Liver (tissue), 9 donors: ENCODE results near the gene PTPRN2. TPM values are rescaled to one million over a fixed set of nuclear protein-coding genes. Genes with fewer than 3 reads are reported as not detected.

ENCODE experiments used
- DNase-seq: peaks from one replicate; pipeline ENCODE4 v3.0.0-alpha.2; 2017; ENCODE audit warnings: low spot score
- H3K27ac ChIP-seq, 2 donors: one replicate each; pipeline ENCODE4 v1.7.0; 2013; ENCODE audit warnings: inconsistent platforms in 2 of 2, low read length in 2 of 2, control low read depth in 1 of 2, low read depth in 1 of 2, mild to moderate bottlenecking in 1 of 2
- H3K27me3 ChIP-seq, 4 donors: one replicate each; pipeline versions ENCODE4 v1.6.1 to v1.7.0; 2013; ENCODE audit warnings: low read length in 3 of 4, inconsistent platforms in 1 of 4, mild to moderate bottlenecking in 1 of 4, moderate library complexity in 1 of 4; ENCODE audit not compliant: control insufficient read depth in 4 of 4, insufficient read depth in 4 of 4
- H3K36me3 ChIP-seq, 4 donors: one replicate each; pipeline versions ENCODE4 v1.6.1 to v1.7.0; 2013; ENCODE audit warnings: low read length in 3 of 4, mild to moderate bottlenecking in 3 of 4, low read depth in 1 of 4, moderate library complexity in 1 of 4; ENCODE audit not compliant: control insufficient read depth in 4 of 4, insufficient read depth in 3 of 4
- H3K4me1 ChIP-seq, 4 donors: one replicate each; pipeline versions ENCODE4 v1.6.1 to v1.7.0; 2013; ENCODE audit warnings: low read length in 3 of 4, mild to moderate bottlenecking in 3 of 4, moderate library complexity in 1 of 4; ENCODE audit not compliant: control insufficient read depth in 4 of 4, insufficient read depth in 4 of 4
- H3K4me3 ChIP-seq, 3 donors: one replicate each; pipeline versions ENCODE4 v1.6.1 to v1.7.0; 2013; ENCODE audit warnings: low read length in 3 of 3, control low read depth in 1 of 3, low read depth in 1 of 3, mild to moderate bottlenecking in 1 of 3
- H3K9ac ChIP-seq, 2 donors: one replicate each; pipeline ENCODE4 v1.7.0; 2013; ENCODE audit warnings: low read length in 2 of 2, mild to moderate bottlenecking in 2 of 2, moderate library complexity in 2 of 2, control low read depth in 1 of 2, low read depth in 1 of 2
- H3K9me3 ChIP-seq, 4 donors: one replicate each; pipeline versions ENCODE4 v1.6.1 to v1.7.0; 2013; ENCODE audit warnings: low read length in 3 of 4; ENCODE audit not compliant: control insufficient read depth in 4 of 4
- EGR1 ChIP-seq, 2 donors: IDR thresholded peaks; 2 replicates each; pipeline ENCODE4 v1.6.1; 2016 to 2018; ENCODE audit warnings: antibody characterized with exemption in 2 of 2, low read depth in 2 of 2
- FOXA1 ChIP-seq: IDR thresholded peaks from 2 replicates; pipeline ENCODE4 v1.6.1; 2016; ENCODE audit warnings: antibody characterized with exemption
- FOXA2 ChIP-seq: IDR thresholded peaks from 2 replicates; pipeline ENCODE4 v1.6.1; 2016; ENCODE audit warnings: antibody characterized with exemption
- GABPA ChIP-seq, 2 donors: IDR thresholded peaks in 1 of 2; conservative IDR thresholded peaks in 1 of 2; 2 replicates each; pipeline ENCODE4 v1.6.1; 2016; ENCODE audit warnings: antibody characterized with exemption in 2 of 2, mild to moderate bottlenecking in 1 of 2, moderate library complexity in 1 of 2
- HNF4A ChIP-seq, 2 donors: conservative IDR thresholded peaks; 2 replicates each; pipeline ENCODE4 v1.6.1; 2016; ENCODE audit warnings: antibody characterized with exemption in 2 of 2, mild to moderate bottlenecking in 2 of 2
- HNF4G ChIP-seq: IDR thresholded peaks from 2 replicates; pipeline ENCODE4 v1.6.1; 2016; ENCODE audit warnings: antibody characterized with exemption
- JUND ChIP-seq, 2 donors: IDR thresholded peaks; 2 replicates each; pipeline ENCODE4 v1.6.1; 2016; ENCODE audit warnings: antibody characterized with exemption in 2 of 2
- NR2F2 ChIP-seq: IDR thresholded peaks from 2 replicates; pipeline ENCODE4 v1.6.1; 2016; ENCODE audit warnings: antibody characterized with exemption
- RAD21 ChIP-seq, 2 donors: IDR thresholded peaks; 2 replicates each; pipeline ENCODE4 v1.6.1; 2016; ENCODE audit warnings: antibody characterized with exemption in 2 of 2, mild to moderate bottlenecking in 2 of 2
- RXRA ChIP-seq, 2 donors: IDR thresholded peaks; 2 replicates each; pipeline ENCODE4 v1.6.1; 2017 to 2018; ENCODE audit warnings: antibody characterized with exemption in 2 of 2, mild to moderate bottlenecking in 1 of 2
- SP1 ChIP-seq: IDR thresholded peaks from 2 replicates; pipeline ENCODE4 v1.6.1; 2018; ENCODE audit warnings: antibody characterized with exemption, mild to moderate bottlenecking
- TAF1 ChIP-seq: conservative IDR thresholded peaks from 2 replicates; pipeline ENCODE4 v1.6.1; 2016; ENCODE audit warnings: antibody characterized with exemption, mild to moderate bottlenecking
- WGBS: extraction: QIAGEN DNeasy Blood & Tissue Kit; methylation state at CpG from one replicate; pipeline ENCODE4 v1.1.7; 2013; 5-methylcytosine and 5-hydroxymethylcytosine counted together
- polyA plus RNA-seq, 2 donors: library from polyadenylated mRNA; stranded (reverse) in 1 of 2; unstranded in 1 of 2; fragments of 200-250 nt in 1 of 2; fragments of >200 nt in 1 of 2; fragmentation: Nextera tagmentation in 1 of 2; extraction: Ambion mirVana in 1 of 2; gene quantifications; one replicate each; pipeline versions ENCODE4 v1.2.1 to v1.2.3, GENCODE V29; 2013 to 2015
- total RNA-seq, 2 donors: library from RNA; depleted of rRNA; stranded (reverse); fragments of >200 nt; gene quantifications; one replicate each; pipeline ENCODE4 v1.2.3, GENCODE V29; 2014
- TF ChIP-seq, protein P1 (sequence below): IDR thresholded peaks from 2 replicates; pipeline ENCODE4 v1.6.1; 2016; ENCODE audit warnings: antibody characterized with exemption
- TF ChIP-seq, protein P2 (sequence below): IDR thresholded peaks from 2 replicates; pipeline ENCODE4 v1.6.1; 2016; ENCODE audit warnings: antibody characterized with exemption, mild to moderate bottlenecking
- TF ChIP-seq, protein P3 (sequence below): IDR thresholded peaks from 2 replicates; pipeline ENCODE4 v1.6.1; 2016; ENCODE audit warnings: antibody characterized with exemption
- TF ChIP-seq, protein P4 (sequence below): IDR thresholded peaks from 2 replicates; pipeline ENCODE4 v1.6.1; 2016; ENCODE audit warnings: antibody characterized with exemption
- TF ChIP-seq, protein P5 (sequence below): fragments of 150-350 bp; IDR thresholded peaks from 2 replicates; pipeline ENCODE4 v1.5.1; 2017; ENCODE audit warnings: improper control_type of control experiment, low read depth, low read length; ENCODE audit not compliant: missing input control
- donor health status: healthy.
- donor health status: healthy.
- donor health status: healthy.
- donor health status: healthy.
- donor health status: healthy.

PTPRN2 gene
- total and polyA plus RNA-seq, 4 donors, result 0.75 to 1.9 (median 1.1) TPM

DNA sequence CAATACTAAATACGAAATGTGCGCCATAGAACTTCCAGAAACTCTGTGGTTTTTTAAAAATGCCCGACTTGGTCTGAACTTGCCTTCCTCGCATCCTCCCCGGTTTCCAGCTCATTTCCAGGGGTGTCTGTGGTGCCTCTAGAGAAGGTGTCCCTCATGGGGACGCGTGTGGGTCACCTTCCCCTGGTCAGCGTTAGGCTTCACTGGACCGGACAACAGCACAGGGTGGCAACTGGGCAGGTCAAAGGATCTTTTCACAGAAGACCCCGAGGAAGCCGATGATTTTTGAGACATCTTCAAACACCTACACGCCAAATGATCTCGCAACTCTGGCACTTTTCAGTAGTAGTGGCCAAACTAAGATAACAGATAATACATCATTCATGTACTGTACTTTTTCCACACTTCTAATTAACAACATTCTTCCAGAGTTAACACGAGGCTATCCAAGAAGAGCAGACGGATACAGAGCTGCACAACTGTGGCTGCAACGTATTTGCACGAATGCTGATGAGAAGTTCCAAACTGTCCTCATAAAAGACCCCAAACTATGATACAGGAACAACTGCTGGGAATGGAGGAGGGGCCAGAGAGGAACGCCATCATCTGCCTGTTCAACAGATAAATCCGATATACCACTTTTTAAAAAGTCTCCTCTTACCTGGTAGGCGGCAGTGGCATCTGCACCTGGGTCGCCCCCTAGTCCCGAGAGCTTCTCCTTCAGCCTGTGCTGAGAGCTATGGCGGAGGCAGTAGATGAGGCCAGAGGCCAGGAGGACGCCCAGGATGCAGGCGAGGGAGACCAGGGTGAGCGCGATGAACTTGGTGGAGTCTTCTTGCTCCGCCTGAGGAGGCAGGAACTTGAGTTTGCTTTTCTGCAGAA, 905.3 kb downstream of the PTPRN2 start:
- WGBS, result 52% methylated on average over 28 of the region's 28 CpGs
- H3K9ac ChIP-seq, result no peak overlapping the region
- H3K9me3 ChIP-seq, result no peaks in the 10 kb centered on the region
- peaks cover 3 to 30% (median 22%) of the 10 kb centered on the region in 4 donors for H3K27me3 ChIP-seq
- H3K4me1 ChIP-seq, result peaks cover 0 to 7% (median 1%) of the 10 kb centered on the region in 4 donors
- H3K27ac ChIP-seq, result no peak overlapping the region
- H3K36me3 ChIP-seq, result peaks cover 0 to 1% (median 0%) of the 10 kb centered on the region in 4 donors
- TF ChIP-seq RXRA (IDR thresholded peaks at IDR 0.05), result no peak
- TF ChIP-seq, protein P1, sequence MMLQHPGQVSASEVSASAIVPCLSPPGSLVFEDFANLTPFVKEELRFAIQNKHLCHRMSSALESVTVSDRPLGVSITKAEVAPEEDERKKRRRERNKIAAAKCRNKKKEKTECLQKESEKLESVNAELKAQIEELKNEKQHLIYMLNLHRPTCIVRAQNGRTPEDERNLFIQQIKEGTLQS, result no peak
- TF ChIP-seq, protein P2, sequence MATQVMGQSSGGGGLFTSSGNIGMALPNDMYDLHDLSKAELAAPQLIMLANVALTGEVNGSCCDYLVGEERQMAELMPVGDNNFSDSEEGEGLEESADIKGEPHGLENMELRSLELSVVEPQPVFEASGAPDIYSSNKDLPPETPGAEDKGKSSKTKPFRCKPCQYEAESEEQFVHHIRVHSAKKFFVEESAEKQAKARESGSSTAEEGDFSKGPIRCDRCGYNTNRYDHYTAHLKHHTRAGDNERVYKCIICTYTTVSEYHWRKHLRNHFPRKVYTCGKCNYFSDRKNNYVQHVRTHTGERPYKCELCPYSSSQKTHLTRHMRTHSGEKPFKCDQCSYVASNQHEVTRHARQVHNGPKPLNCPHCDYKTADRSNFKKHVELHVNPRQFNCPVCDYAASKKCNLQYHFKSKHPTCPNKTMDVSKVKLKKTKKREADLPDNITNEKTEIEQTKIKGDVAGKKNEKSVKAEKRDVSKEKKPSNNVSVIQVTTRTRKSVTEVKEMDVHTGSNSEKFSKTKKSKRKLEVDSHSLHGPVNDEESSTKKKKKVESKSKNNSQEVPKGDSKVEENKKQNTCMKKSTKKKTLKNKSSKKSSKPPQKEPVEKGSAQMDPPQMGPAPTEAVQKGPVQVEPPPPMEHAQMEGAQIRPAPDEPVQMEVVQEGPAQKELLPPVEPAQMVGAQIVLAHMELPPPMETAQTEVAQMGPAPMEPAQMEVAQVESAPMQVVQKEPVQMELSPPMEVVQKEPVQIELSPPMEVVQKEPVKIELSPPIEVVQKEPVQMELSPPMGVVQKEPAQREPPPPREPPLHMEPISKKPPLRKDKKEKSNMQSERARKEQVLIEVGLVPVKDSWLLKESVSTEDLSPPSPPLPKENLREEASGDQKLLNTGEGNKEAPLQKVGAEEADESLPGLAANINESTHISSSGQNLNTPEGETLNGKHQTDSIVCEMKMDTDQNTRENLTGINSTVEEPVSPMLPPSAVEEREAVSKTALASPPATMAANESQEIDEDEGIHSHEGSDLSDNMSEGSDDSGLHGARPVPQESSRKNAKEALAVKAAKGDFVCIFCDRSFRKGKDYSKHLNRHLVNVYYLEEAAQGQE, result no peak
- no peak for TF ChIP-seq HNF4G
- TF ChIP-seq, protein P3, sequence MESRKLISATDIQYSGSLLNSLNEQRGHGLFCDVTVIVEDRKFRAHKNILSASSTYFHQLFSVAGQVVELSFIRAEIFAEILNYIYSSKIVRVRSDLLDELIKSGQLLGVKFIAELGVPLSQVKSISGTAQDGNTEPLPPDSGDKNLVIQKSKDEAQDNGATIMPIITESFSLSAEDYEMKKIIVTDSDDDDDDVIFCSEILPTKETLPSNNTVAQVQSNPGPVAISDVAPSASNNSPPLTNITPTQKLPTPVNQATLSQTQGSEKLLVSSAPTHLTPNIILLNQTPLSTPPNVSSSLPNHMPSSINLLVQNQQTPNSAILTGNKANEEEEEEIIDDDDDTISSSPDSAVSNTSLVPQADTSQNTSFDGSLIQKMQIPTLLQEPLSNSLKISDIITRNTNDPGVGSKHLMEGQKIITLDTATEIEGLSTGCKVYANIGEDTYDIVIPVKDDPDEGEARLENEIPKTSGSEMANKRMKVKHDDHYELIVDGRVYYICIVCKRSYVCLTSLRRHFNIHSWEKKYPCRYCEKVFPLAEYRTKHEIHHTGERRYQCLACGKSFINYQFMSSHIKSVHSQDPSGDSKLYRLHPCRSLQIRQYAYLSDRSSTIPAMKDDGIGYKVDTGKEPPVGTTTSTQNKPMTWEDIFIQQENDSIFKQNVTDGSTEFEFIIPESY, result no peak
- TF ChIP-seq FOXA2, result no peak
- TF ChIP-seq RAD21 (IDR thresholded peaks at IDR 0.05), result no peak
- TF ChIP-seq NR2F2, result no peak
- TF ChIP-seq, protein P4, sequence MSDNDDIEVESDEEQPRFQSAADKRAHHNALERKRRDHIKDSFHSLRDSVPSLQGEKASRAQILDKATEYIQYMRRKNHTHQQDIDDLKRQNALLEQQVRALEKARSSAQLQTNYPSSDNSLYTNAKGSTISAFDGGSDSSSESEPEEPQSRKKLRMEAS, result no peak
- no peak for TF ChIP-seq JUND (IDR thresholded peaks at IDR 0.05)
- TF ChIP-seq, protein P5, sequence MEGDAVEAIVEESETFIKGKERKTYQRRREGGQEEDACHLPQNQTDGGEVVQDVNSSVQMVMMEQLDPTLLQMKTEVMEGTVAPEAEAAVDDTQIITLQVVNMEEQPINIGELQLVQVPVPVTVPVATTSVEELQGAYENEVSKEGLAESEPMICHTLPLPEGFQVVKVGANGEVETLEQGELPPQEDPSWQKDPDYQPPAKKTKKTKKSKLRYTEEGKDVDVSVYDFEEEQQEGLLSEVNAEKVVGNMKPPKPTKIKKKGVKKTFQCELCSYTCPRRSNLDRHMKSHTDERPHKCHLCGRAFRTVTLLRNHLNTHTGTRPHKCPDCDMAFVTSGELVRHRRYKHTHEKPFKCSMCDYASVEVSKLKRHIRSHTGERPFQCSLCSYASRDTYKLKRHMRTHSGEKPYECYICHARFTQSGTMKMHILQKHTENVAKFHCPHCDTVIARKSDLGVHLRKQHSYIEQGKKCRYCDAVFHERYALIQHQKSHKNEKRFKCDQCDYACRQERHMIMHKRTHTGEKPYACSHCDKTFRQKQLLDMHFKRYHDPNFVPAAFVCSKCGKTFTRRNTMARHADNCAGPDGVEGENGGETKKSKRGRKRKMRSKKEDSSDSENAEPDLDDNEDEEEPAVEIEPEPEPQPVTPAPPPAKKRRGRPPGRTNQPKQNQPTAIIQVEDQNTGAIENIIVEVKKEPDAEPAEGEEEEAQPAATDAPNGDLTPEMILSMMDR, result no peak
- TF ChIP-seq EGR1 (IDR thresholded peaks at IDR 0.05; ENCODE audit: low read depth in 2 of 2), result no peak
- no peak for TF ChIP-seq HNF4A (conservative IDR thresholded peaks at IDR 0.05)
- TF ChIP-seq FOXA1, result no peak
- TF ChIP-seq SP1, result no peak
- no peak for TF ChIP-seq TAF1
- TF ChIP-seq GABPA (IDR thresholded peaks at IDR 0.05 in 1 of 2, conservative IDR thresholded peaks at IDR 0.05 in 1 of 2), result no peak
- H3K4me3 ChIP-seq, result no peak overlapping the region
- DNase-seq, result no peak
